Measurements from ENCODE around the gene MACROD2. TPM values are rescaled to one million over a fixed set of nuclear protein-coding genes. Genes with fewer than 3 reads are reported as not detected.
A peak's percentile ranks its signal among the peaks of the same experiment; 100 is the strongest.

Gene MACROD2
- total RNA-seq, 2 donors from 2014 or later: 8.0 to 19.4 TPM

GRCh38 chr20:15296422-15296821, 1301.1 kb downstream of the MACROD2 start:
- H3K4me1 ChIP-seq (replicated peaks): no peaks in the 10 kb centered on the region
- TF ChIP-seq POLR2AphosphoS5 (IDR thresholded peaks at IDR 0.05): no peak
- no peak for TF ChIP-seq CTCF (IDR thresholded peaks at IDR 0.05)
- TF ChIP-seq POLR2A (IDR thresholded peaks at IDR 0.05): no peak
- H3K4me3 ChIP-seq: no peak overlapping the region
- no peak overlapping the region for H3K27ac ChIP-seq
- H3K36me3 ChIP-seq: no peaks in the 10 kb centered on the region
- H3K9me3 ChIP-seq: no peaks in the 10 kb centered on the region
- no peak for DNase-seq (ENCODE audit: low spot score)
- H3K27me3 ChIP-seq (replicated peaks; ENCODE audit: insufficient read depth): no peaks in the 10 kb centered on the region
- intact Hi-C loops (cut with DNase I): no loop called here

- no peak overlapping the region for H3K27ac ChIP-seq
- DNase-seq (ENCODE audit: low spot score): peak; percentile 74
- TF ChIP-seq POLR2A (IDR thresholded peaks at IDR 0.05): no peak
- peak; percentile 34 for TF ChIP-seq POLR2AphosphoS5 (IDR thresholded peaks at IDR 0.05)
- H3K9me3 ChIP-seq: no peaks in the 10 kb centered on the region
- no peak overlapping the region for H3K4me3 ChIP-seq
- 64% methylated on average over 5 of the region's 5 CpGs for WGBS
- no peaks in the 10 kb centered on the region for H3K4me1 ChIP-seq (replicated peaks)
- intact Hi-C loops (cut with DNase I): no loop called here
- no peaks in the 10 kb centered on the region for H3K36me3 ChIP-seq
- no peaks in the 10 kb centered on the region for H3K27me3 ChIP-seq (replicated peaks; ENCODE audit: insufficient read depth)
Observed at GRCh38 chr20:15297059-15297875, 1302.0 kb downstream of the MACROD2 start.

GRCh38 chr20:15302075-15302474, 1306.8 kb downstream of the MACROD2 start:
- H3K27ac ChIP-seq: no peak overlapping the region
- no peaks in the 10 kb centered on the region for H3K4me1 ChIP-seq (replicated peaks)
- 91% methylated on average over 5 of the region's 5 CpGs for WGBS
- DNase-seq (ENCODE audit: low spot score): no peak
- no peaks in the 10 kb centered on the region for H3K9me3 ChIP-seq
- H3K27me3 ChIP-seq (replicated peaks; ENCODE audit: insufficient read depth): no peaks in the 10 kb centered on the region
- no peak overlapping the region for H3K4me3 ChIP-seq
- intact Hi-C loops (cut with DNase I): no loop called here
- TF ChIP-seq POLR2A (IDR thresholded peaks at IDR 0.05) (no peak), POLR2AphosphoS5 (IDR thresholded peaks at IDR 0.05) (no peak), CTCF (IDR thresholded peaks at IDR 0.05) (no peak)
- no peaks in the 10 kb centered on the region for H3K36me3 ChIP-seq

- Histone ChIP-seq H3K4me1 (replicated peaks) (no peaks in the 10 kb centered on the region), H3K4me3 (no peak overlapping the region), H3K9me3 (no peaks in the 10 kb centered on the region), H3K27ac (no peak overlapping the region), H3K27me3 (replicated peaks; ENCODE audit: insufficient read depth) (no peaks in the 10 kb centered on the region), H3K36me3 (no peaks in the 10 kb centered on the region)
- intact Hi-C loops (cut with DNase I): no loop called here
- no peak for DNase-seq (ENCODE audit: low spot score)
- TF ChIP-seq CTCF (IDR thresholded peaks at IDR 0.05) (no peak), POLR2A (IDR thresholded peaks at IDR 0.05) (no peak), POLR2AphosphoS5 (IDR thresholded peaks at IDR 0.05) (no peak)
Observed at GRCh38 chr20:15310361-15310760, 1315.0 kb downstream of the MACROD2 start.

- Histone ChIP-seq H3K9me3 (no peaks in the 10 kb centered on the region), H3K4me3 (no peak overlapping the region), H3K4me1 (replicated peaks) (no peaks in the 10 kb centered on the region), H3K27me3 (replicated peaks; ENCODE audit: insufficient read depth) (no peaks in the 10 kb centered on the region), H3K36me3 (no peaks in the 10 kb centered on the region), H3K27ac (no peak overlapping the region)
- WGBS: 69% methylated on average over 1 of the region's 1 CpG
- DNase-seq (ENCODE audit: low spot score): no peak
- no peak for TF ChIP-seq POLR2AphosphoS5 (IDR thresholded peaks at IDR 0.05)
- intact Hi-C loops (cut with DNase I): no loop called here
Observed at GRCh38 chr20:15316556-15316955, 1321.2 kb downstream of the MACROD2 start.
